Measurements from ENCODE around the gene CAST.

- TF ChIP-seq CTCF (IDR thresholded peaks at IDR 0.05) (no peak), POLR2A (IDR thresholded peaks at IDR 0.05) (no peak)
Measured at GRCh38 chr5:96677496-96677895, 15.3 kb downstream of the CAST start.

All from tibial nerve (tissue), 3 donors.